Esophagus muscularis mucosa (tissue), 4 donors: ENCODE results near the gene KBTBD12.

Source experiments
- EP300 ChIP-seq: sonication (generic); formaldehyde crosslinking; IDR thresholded peaks from one replicate; pipeline ENCODE4 v1.6.1; 2017; ENCODE audit warnings: antibody characterized with exemption
- POLR2A ChIP-seq: fragments of 450-650 bp; IDR thresholded peaks from one replicate; pipeline ENCODE4 v1.6.1; 2017; ENCODE audit warnings: antibody characterized with exemption, moderate library complexity, mild to moderate bottlenecking, low read depth
- POLR2AphosphoS5 ChIP-seq, 2 donors: sonication (generic); formaldehyde crosslinking; IDR thresholded peaks; one replicate each; pipeline ENCODE4 v1.6.1; 2017; ENCODE audit warnings: antibody characterized with exemption in 2 of 2
- TF ChIP-seq, protein P1 (sequence below), 3 experiments: fragments of 200-600 bp in 2 of 3; fragments of 450-650 bp in 1 of 3; sonication (generic) in 2 of 3; IDR thresholded peaks; one replicate each; pipeline ENCODE4 v1.5.1; 2017 to 2019; ENCODE audit warnings: antibody characterized with exemption in 3 of 3, mild to moderate bottlenecking in 2 of 3, moderate library complexity in 1 of 3

DNA sequence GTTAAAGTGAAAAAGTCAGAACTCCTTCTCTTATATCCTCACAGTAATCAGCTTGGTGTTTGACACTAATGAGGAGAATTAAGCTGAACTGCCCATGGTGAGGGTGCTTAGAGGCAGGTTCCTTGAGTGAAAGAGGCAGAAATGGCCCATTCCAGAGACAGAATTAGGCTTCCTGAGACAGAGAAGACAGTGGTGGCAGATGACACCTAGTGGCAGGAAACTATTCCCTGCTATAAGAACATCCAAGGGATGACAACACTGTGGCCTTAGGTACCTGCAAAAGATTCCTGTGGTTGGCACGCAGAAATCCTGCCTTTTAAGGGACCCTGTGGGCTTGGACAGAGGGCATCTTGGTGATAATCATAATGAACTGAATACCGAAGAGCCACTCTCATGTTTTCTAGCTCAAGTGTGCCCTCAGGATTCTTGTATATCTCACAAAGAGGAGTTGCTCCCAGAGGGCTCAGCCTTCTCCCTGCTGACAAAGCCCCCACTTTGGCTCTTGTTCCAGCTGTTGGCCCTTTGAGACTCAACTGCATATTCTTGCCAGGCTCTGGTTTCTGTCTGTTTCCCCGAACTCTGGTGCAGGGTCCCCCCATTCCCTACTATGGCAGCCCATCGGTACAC, 56.0 kb downstream of the KBTBD12 start:
- TF ChIP-seq, protein P1, sequence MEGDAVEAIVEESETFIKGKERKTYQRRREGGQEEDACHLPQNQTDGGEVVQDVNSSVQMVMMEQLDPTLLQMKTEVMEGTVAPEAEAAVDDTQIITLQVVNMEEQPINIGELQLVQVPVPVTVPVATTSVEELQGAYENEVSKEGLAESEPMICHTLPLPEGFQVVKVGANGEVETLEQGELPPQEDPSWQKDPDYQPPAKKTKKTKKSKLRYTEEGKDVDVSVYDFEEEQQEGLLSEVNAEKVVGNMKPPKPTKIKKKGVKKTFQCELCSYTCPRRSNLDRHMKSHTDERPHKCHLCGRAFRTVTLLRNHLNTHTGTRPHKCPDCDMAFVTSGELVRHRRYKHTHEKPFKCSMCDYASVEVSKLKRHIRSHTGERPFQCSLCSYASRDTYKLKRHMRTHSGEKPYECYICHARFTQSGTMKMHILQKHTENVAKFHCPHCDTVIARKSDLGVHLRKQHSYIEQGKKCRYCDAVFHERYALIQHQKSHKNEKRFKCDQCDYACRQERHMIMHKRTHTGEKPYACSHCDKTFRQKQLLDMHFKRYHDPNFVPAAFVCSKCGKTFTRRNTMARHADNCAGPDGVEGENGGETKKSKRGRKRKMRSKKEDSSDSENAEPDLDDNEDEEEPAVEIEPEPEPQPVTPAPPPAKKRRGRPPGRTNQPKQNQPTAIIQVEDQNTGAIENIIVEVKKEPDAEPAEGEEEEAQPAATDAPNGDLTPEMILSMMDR (IDR thresholded peaks at IDR 0.05), result peak; percentile 46 to 63 (median 51)
- TF ChIP-seq POLR2AphosphoS5 (IDR thresholded peaks at IDR 0.05) (no peak), POLR2A (no peak), EP300 (no peak)
